ENCODE data around the gene ATP2B3.
"Not testable (repeated sequence)": the region's sequence is repeated elsewhere in the genome, so short reads cannot be mapped to it uniquely, and the experiment has no call there.

The ATP2B3 gene

GRCh38 chrX:153593811-153594500 is 76.5 kb downstream of the ATP2B3 start:
- DNase-seq (ENCODE audit: low read depth in 2 of 2) = no peak

- no peak for DNase-seq (ENCODE audit: low read depth in 2 of 2)
These were observed 77.9 kb downstream of the ATP2B3 start for GRCh38 chrX:153595387-153595786.

- DNase-seq (ENCODE audit: low read depth in 2 of 2) = no peak
These were observed 78.7 kb downstream of the ATP2B3 start for GRCh38 chrX:153595859-153596857.

GRCh38 chrX:153596981-153597750 is 79.7 kb downstream of the ATP2B3 start:
- DNase-seq (ENCODE audit: low read depth in 2 of 2) = no peak

- DNase-seq (ENCODE audit: low read depth in 2 of 2) = no peak
These were observed 81.2 kb downstream of the ATP2B3 start, which contains the start of gene CCNQ for GRCh38 chrX:153598541-153599191. Gene CCNQ, minus strand, starts transcription at chrX:153599139. Its CDS starts 66 bp downstream, at chrX:153599073.

- DNase-seq (ENCODE audit: low read depth in 2 of 2) = peak; percentile 64 to 82
These were observed 82.0 kb downstream of the ATP2B3 start for GRCh38 chrX:153599192-153600031.

- no peak for DNase-seq (ENCODE audit: low read depth in 2 of 2)
These were observed 82.6 kb downstream of the ATP2B3 start for GRCh38 chrX:153600032-153600373.

- DNase-seq (ENCODE audit: low read depth in 2 of 2) = no peak
These were observed 83.5 kb downstream of the ATP2B3 start for GRCh38 chrX:153600921-153601320.

- no peak for DNase-seq (ENCODE audit: low read depth in 2 of 2)
These were observed 84.2 kb downstream of the ATP2B3 start for GRCh38 chrX:153601511-153602110.

GRCh38 chrX:153602601-153603000 is 85.2 kb downstream of the ATP2B3 start:
- DNase-seq (ENCODE audit: low read depth in 2 of 2) = no peak

- no peak for DNase-seq (ENCODE audit: low read depth in 2 of 2)
These were observed 85.8 kb downstream of the ATP2B3 start for GRCh38 chrX:153603131-153603656.

- not testable (repeated sequence) for DNase-seq (ENCODE audit: low read depth in 2 of 2)
These were observed 87.4 kb downstream of the ATP2B3 start for GRCh38 chrX:153604666-153605380.

- no peak for DNase-seq (ENCODE audit: low read depth in 2 of 2)
These were observed 89.1 kb downstream of the ATP2B3 start for GRCh38 chrX:153606503-153606902.

GRCh38 chrX:153608376-153608775 is 90.9 kb downstream of the ATP2B3 start:
- no peak for DNase-seq (ENCODE audit: low read depth in 2 of 2)

GRCh38 chrX:153608806-153609205 is 91.4 kb downstream of the ATP2B3 start:
- no peak for DNase-seq (ENCODE audit: low read depth in 2 of 2)

GRCh38 chrX:153609917-153610835 is 92.7 kb downstream of the ATP2B3 start:
- DNase-seq (ENCODE audit: low read depth in 2 of 2) = peak; percentile 53 to 59

- DNase-seq (ENCODE audit: low read depth in 2 of 2) = no peak
These were observed 93.4 kb downstream of the ATP2B3 start for GRCh38 chrX:153610836-153611213.
